Cerebellar cortex (tissue), 1 donor: ENCODE data around the gene CENPO.

Experiments
- DNase-seq: peaks from one replicate; pipeline ENCODE4 v3.0.0-alpha.2; 2015; ENCODE audit warnings: low spot score

CENPO gene, protein sequence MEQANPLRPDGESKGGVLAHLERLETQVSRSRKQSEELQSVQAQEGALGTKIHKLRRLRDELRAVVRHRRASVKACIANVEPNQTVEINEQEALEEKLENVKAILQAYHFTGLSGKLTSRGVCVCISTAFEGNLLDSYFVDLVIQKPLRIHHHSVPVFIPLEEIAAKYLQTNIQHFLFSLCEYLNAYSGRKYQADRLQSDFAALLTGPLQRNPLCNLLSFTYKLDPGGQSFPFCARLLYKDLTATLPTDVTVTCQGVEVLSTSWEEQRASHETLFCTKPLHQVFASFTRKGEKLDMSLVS

DNA sequence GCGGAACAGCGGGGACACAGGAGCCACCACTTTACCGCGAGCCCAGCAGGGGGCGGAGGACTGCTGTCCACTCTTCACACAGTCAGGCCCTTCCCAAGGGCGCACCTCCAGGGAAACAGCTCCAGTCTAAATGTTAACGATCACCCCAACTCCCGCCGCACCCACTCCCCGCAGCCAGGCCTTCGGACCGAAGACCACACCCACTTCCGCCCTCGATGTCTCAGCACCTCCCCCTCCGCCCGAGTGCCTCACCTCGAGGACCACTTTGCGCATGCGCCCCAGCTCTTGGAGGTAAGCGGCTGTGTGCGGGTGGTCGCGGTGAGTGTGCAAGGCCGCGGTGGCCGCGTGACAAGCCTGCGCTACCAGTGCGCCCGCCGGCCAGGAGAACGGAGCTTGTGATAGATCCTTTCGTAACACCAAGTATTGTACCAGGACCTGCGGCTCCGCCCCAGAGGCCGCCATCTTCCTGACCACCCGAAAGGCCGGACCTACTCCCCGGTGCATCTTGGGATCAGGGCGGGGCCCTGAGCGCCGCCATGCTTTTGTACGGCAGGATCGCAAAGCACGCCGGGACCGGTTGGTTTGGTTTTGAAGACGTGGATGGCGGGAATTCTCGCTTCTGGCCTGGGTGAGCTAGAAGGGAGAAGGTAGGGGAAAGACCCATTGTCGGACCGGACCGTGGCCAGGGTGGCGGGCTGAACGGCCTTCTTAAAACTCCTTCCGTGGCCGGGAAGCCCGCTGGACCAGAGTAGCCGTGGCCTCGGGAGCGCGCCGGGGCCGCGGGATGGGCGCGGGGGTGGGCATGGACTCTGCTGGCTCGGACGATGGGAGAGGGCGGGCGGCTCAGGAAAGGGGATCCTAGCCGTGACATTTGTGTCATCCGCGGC lies at the start of gene CENPO, which contains the start of gene PTRHD1:
Gene CENPO (plus strand): TSS at position 552 of the 887 bp plus-strand sequence. CDS start 495 bp downstream, outside the sequence.
Gene PTRHD1 (minus strand): TSS at position 518 of the 887 bp plus-strand sequence. CDS start 14 bp downstream, at position 504.
- peak; percentile 97 for DNase-seq

DNA sequence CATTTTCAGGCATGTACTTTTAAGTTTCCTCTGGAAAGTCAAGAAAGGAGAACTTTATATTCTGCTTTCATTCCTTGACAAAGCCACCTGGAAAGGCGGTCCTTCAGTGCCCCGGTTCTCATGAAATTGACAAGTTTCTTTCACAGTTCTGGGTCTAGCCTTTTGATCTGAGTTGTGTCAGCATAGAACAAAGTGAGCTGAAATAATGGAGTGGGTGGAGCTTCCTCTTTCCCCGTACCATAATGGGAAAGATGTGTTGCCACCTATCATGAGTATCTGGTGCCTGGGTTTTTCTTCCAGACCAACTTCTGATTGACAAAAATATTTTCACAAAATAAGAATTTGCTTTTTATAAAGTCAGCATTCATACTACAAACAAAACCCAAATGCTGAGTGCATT lies 49.3 kb upstream of the CENPO start:
- DNase-seq: no peak

DNA sequence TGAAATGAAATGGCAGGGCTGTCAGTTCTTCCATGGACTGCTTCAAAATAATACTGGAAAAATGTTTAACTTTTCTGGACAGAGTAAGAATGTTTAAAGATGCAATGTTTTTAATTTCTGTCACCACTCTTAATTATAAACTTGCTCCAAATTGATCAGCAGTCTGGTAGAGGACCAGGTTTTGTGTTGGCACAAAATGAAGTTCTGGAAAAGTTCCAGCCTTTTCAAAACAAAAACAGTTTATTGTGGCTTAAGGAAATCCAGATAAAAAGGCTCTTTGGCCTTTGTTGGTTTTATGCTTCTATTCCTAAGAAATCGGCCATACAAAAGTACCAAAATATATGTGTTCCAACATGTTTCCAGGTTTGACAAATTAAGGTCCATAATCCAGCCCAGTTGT lies 48.9 kb upstream of the CENPO start:
- DNase-seq: no peak

DNA sequence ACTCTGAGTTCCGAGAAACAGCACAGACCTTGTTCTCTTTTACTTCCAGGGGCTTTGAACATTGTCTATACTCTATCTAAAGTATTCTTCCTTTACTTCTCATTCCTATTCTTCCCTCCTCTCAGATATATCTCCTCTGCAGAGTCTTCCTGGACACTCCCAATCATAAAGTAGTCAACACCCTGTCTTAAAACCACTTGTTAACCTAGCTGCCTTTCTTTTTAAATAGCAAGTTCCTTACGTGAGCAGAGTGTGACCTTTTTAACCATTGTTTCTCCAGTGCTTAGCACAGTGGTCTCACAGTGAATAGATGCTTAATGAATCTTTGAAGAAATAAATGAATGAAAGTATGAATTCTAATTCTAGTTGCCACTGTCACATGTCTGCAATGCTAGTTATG lies 47.4 kb upstream of the CENPO start:
- no peak for DNase-seq

DNA sequence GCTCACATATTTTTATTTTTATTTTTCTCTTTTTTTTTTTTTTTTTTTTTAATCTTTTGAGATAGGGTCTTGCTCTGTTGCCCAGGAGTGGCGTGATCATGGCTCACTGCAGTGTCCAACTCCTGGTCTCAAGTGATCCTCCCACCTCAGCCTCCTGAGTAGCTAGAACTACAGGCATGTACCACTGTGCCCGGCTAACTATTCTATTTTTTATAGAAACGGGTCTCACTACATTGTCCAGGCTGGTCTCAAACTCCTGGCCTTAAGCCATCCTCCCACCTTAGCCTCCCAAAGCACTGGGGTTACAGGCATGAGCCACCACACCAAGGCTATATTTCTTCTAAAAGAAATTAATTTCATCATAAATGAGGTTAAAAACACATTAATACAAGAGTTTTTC lies 45.9 kb upstream of the CENPO start:
- no peak for DNase-seq

DNA sequence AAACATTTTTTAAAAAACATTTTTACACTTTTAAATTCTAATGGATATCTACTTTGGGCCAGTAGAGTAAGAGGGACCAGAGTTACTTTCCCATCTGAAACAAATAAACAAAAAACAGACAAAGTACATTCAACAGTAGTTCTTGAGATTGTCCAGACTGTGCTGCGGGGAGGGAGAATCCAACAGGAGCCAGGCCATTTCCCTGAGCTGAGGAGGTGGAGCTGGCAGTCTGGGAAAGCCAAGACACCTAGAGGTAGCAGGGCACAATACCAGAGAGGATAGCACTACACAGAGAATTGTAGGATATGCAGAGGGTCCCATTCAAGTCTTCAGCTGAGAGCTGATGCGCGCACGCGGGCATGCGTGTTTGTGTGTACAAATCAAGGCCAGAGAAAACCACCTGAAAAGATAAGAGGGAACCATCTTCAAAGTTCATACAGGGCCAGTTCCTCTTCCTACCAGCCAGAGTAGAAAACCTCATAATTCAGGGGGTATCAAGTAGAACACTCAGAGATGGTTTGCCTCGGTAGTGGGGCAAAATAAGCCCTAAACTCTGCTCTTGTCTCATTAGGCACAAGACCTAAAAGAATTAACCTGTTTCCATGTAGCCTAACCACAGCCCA lies 44.0 kb upstream of the CENPO start:
- DNase-seq: no peak

DNA sequence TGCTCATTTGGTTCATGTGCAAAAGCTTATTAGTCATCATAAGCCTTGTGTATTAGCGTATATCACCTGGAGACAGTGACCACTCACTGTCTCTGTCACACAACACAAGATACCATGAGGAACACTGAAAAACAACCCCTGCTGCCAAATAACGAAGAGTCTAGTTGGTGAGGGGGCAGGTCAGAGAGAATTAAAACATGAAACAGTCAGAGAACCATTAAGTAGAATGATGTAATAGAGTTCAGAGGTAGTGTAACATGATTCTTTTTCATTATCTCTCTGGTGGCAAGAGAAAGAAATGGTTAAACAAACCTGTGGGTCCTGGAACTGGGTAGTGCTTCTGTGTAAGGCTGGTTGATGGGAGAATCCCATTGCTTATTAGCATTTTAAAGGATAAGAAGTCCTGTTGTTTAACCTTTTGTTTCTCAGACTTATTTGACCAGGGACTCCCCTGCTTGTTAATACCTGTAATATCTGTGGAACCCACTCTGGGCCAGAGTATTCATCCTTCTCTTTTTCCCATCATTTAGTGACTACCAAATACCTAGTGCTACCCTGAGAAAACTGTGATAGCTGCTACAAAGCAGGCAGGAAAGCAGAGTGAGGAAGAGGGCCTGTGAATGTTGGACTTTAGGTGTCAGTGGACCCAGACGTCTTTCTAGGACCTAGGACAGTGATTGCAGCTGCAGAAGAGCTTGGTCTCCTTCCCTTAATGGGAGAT lies 38.1 kb upstream of the CENPO start:
- no peak for DNase-seq

DNA sequence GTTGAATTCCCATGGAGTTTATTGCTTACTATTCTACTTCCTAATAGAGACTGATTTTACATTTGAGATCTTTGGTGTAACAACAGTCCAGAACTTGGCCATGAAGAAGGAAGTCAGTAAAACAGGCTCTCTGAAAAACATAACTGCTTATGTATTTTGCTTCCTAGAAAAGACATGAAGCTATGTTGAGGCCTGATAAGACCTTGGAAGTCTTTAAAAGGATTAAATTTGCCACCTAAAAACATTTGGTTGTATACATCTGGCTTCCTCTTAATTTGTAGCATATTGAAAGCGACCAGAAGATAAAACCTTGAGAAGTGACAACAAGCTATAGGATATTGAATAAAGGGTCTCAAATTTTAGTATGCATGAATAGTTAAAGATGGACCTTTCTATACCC lies 36.4 kb upstream of the CENPO start:
- no peak for DNase-seq

DNA sequence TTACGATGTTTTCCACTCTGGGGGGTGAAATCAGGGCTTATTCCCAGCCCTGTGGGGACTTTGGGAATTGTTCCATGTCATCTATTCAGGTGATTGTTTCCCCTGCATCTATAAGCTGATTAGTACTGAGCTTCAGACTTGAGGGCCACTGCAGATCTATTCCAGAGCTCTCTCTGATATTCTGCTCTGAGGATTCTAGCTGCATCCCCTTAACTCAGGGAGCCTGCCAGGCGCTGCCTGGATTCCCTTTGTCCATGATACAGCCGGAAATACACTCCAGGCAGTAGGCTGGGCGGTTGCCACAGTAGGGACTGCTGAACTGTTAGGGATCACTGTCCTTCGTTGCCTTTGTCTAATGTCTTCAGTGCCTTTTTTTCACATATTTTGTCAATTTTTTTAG lies 31.4 kb upstream of the CENPO start:
- DNase-seq: no peak

DNA sequence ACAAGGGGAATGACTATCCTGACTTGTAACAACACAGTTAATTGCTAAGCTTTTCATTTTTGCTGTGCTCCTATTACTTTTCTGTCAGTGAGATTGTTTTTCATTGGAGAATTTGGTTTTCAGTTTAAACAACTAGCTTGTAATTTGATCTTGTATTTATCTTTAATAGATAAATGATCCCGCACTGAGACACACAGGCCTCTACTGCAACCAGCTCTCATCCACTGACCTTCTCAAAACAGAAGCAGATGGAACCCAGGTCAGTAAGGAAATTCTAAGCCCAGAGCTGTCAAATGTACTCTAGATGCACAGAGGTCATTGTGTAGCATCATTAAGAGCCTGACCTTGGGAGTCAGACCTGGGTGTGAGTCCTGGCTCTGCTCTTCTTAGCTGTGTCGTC lies 30.7 kb upstream of the CENPO start:
- no peak for DNase-seq

DNA sequence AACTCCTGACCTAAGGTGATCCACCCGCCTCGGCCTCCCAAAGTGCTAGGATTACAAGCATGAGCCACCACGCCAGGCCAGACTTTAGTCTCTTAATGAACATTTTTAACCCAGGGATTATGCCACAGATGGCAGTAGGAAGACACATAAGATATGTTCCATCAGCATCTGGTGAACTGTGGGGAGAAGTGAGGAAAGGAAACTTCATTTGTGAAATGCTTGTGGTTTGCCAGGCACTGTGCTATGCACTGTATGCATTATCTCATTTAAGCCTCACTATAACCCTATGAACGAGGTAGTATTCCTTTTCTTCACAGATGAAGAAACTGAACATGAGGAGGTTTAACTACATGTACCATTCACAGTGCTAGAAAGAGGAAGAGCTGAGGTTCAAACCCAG lies 29.4 kb upstream of the CENPO start:
- DNase-seq: no peak

DNA sequence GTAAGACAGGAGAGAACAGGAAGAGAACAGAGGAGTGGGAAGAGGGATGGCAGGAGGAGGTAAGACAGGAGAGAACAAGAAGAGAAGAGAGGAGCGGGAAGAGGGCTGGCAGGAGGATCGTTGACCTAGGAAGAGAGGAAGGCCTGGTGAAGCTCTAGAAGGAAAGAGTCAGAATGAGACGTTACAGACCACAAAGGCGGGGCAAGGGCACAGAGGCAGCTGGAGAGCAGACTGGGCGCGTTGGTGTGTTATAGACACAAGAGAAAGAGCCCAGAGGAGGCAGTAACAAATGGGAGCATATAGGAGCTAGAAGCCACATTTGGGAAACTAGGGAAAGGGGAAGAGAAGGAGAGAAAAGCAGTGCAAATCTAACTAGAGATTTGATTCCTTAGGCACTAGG lies 26.6 kb upstream of the CENPO start:
- DNase-seq: no peak

DNA sequence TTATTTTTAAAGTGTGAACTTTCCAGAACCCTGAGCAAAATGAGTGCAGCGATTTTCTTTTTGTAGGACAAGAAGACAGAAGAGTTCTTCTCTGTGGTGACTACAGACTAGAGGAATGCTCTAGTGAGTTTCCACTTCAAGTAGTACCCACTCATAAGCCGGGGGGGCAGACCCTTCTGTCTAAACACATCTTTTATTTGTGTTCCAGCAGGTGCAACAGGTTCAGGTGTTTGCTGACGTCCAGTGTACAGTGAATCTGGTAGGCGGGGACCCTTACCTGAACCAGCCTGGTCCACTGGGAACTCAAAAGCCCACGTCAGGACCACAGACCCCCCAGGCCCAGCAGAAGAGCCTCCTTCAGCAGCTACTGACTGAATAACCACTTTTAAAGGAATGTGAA lies 25.2 kb upstream of the CENPO start:
- DNase-seq: no peak

DNA sequence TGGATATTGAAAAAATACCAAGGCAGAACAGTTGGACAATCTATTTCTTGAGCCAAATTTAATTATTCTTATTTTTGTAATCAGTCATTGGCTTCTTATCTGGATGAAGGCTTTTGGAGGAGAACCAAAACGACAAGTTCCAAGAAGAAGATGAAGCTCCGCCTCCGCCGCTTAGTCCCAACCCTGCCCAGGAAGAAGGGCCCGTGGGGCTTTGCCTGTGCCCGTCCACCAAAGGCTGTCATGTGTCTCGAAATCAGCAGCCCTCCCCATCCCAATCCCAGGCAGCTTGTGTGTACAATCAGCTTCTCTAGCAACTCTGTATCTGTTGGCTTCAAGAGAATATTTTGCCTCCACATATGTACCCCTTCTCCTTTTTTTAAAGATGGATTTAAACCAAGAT lies 24.6 kb upstream of the CENPO start:
- no peak for DNase-seq

DNA sequence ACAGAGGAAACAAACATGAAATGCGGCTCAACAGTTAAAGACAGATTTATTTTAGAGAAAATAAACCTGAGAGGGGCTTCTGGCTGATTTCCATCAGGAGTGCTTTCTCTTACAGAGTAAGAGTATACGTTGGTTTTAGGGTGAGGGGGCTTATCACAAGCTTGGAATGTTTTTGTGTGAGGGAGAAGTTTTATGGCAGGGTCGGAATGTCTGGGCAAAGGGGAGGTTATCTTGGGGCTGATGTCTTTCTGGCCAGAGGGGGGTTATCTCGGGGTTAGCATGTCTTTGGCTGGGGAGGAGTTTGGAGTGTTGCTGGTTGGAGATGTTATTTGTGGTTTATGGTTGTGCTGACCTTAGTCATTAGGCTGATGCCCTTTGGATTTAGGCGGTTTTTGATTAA lies 22.2 kb upstream of the CENPO start:
- no peak for DNase-seq

DNA sequence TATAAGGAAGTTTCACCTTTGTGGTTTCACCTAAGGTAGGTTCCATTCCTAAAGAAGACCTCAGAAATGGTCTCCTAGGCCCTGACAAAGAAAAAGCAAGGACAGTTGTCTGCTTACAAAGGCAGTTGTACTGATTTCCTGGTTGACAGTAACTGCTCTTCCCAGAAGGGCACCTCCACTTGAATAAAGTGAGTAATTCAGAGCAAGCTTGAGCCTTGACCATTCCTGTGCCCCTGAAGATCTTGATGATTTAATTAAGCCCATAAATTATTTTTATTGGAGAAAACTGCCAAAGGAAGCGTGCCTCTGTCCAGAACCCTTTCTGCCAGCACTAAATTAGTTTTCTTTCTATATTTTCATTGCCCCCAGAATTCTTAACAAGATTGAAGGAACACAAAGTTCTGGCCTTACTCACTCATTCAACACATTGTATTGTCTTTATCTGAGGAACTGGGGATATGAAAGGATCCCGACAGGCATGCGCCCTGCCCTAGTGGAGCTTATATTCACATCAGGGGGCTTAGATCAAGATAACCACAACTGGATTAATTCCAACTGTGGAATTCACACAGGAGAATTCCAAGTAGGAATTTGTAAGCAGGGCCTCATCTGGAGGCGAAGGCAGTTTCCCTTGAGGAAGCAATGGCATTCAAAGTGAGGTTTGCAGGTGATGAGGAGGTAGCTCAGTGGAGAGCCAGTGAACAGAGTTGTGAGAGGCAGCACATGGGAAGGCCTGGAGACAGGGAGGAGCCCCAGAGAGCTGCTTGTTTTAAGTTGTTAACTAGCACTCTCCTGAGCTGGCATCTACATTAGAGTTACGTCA lies 21.2 kb upstream of the CENPO start:
- DNase-seq: no peak

DNA sequence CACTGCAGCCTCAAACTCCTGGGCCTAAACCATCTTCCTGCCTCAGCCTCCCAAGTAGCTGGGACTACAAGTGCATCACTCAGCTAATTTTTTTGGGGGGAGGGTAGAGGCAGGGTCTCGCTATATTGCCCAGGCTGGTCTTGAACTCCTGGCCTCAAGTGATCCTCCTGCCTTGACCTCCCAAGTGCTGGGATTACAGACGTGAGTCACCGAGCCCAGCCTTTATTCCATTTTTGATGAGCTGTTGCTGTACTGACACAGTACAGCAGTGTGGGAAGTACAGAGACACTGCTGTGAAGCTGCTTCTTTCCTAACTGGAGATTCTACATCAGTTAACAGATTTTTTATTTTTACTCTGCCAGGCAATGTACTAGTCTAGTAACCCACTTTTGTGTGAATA lies 18.9 kb upstream of the CENPO start:
- DNase-seq: no peak

DNA sequence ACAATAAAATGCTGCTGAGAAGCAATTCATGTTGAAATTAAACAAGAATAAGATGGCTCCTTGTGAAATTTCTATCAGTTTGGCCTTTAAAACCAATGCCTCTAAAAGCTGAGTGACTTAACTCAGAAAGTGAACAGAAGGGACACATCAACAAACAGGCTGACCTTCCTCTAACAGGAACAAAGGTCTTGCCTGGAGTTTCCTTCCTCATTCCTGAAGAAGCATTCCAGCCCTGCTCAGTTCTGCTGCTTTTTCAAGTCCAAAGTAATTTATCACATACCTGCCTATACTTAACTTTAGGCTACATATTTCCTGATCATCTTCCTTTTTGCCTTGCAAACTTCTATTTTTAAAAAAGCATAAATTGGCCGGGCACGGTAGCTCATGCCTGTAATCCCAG lies 14.1 kb upstream of the CENPO start:
- no peak for DNase-seq

DNA sequence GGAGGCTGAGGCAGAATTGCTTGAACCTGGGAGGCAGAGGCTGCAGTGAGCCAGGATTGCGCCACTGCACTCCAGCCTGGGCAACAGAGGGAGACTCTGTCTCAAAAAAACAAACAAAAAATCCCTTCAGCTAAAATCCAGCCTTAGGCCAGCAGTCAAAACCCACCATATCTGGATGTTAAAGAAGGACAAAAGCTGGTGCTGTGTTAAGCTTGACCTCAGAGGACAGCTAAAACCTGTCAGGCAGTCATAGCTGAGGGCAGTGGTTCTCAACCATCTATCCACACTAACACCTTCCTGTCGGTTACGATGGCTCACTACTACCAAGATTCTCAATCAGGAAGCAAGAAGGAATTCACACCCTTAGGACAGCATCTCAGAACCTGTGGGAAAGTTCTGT lies 9.6 kb upstream of the CENPO start:
- no peak for DNase-seq

DNA sequence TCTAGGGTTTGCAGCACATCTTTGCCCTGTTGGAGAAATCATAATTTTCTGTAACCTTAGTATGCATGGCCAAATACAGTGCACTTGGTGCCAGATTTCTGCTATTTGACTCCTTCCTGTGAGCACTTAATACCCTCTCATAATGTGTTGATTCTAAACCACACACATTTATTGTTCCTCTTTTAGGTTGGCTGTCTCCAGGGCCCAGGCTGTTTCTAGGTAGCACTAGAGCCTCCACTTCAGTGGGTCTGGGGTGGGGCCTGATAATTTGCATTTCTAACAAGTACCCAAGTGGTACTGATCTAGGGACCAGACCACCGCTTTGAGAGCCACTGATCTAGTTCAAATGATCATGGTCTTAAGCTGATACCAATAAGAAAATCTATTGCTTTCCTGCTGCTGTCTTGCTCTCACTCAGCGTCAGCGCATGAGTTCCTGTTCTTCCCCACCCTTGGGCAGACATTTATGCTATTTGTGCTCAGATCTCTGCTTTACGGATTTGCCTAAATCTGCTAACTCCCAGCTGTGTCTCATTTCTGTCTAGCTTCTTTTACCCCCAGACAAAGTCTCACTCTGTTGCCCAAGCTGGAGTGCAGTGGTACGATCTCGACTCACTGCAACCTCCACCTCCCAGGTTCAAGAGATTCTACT lies 7.4 kb upstream of the CENPO start:
- no peak for DNase-seq

DNA sequence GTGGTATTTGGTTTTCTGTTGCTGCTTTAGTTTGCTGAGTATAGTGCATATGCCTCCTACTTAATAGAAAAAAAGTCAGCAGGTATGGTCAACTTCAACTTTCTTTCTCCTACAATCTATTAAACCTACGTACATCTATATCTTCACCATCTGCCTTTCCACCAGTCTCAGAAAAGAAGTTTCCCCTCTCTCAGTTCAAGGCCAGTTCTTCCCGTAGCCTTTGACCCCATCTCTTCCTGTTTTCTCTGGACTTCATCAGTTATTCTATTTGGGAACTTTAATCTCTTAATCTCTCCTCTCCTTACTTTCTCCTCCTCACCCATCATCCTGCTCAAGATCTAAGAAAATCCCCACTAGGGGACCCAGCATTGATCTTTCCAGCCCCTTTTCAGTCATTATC lies 5.7 kb upstream of the CENPO start:
- no peak for DNase-seq
